Measurements from ENCODE around the gene RNASEH1.

DNA sequence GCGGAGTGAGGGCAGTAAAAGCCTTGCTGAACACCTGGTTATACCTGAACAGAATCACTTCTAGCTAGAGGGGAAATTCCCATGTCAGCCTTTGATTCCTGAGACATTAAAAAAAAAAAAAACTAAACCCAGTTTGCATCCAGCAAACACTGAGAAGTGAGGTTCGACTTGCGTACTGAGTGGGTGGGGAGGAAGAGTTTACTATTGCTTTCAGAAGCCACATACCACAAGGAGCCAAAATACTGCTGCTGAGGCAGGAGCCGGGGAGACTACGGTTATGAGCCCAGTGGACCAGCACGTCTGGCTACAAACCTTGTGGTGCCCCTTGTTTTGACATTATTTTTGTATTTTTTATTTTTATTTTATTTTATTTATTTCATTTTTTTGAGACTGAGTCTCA is 39.4 kb upstream of the RNASEH1 start:
- TF ChIP-seq, protein P1, sequence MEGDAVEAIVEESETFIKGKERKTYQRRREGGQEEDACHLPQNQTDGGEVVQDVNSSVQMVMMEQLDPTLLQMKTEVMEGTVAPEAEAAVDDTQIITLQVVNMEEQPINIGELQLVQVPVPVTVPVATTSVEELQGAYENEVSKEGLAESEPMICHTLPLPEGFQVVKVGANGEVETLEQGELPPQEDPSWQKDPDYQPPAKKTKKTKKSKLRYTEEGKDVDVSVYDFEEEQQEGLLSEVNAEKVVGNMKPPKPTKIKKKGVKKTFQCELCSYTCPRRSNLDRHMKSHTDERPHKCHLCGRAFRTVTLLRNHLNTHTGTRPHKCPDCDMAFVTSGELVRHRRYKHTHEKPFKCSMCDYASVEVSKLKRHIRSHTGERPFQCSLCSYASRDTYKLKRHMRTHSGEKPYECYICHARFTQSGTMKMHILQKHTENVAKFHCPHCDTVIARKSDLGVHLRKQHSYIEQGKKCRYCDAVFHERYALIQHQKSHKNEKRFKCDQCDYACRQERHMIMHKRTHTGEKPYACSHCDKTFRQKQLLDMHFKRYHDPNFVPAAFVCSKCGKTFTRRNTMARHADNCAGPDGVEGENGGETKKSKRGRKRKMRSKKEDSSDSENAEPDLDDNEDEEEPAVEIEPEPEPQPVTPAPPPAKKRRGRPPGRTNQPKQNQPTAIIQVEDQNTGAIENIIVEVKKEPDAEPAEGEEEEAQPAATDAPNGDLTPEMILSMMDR (conservative IDR thresholded peaks at IDR 0.05 in 1 of 2, IDR thresholded peaks at IDR 0.05 in 1 of 2; ENCODE audit: low read depth in 1 of 2, low read length in 2 of 2), result no peak
- no peak for TF ChIP-seq EZH2 (IDR thresholded peaks at IDR 0.05; ENCODE audit: low read length, missing control alignments)

Data from fibroblast of lung (primary cell).